HepG2 (cell line): ENCODE results near the gene SERTAD1. TPM values are rescaled to one million over a fixed set of nuclear protein-coding genes. Genes with fewer than 3 reads are reported as not detected.

Experiments used
- ATAC-seq: fragments of 200-7000 bp; cut with Tn5 transposase; 3 replicates; pipeline ENCODE4 v1.9.1; 2020; ENCODE audit warnings: mild to moderate bottlenecking, moderate library complexity
- BruUV-seq: library from RNA; stranded (reverse); fragments of 400-500 nt; replicated peaks from 2 replicates; lab custom pipeline; 2021; lab: Mats Ljungman, UMichigan
- CTCF ChIA-PET: fragments of 300-600 bp; formaldehyde crosslinking; extraction: SDS; loops from one replicate; lab custom pipeline; 2021; ENCODE audit warnings: low total read pairs, inconsistent platforms, low intra/inter-chr PET ratio; lab: Yijun Ruan, JAX
- POLR2A ChIA-PET: fragments of 350-600 bp; sonication (Branson Sonifier 250); formaldehyde crosslinking; loops from one replicate; lab custom pipeline; 2020; ENCODE audit warnings: antibody characterized with exemption, inconsistent platforms; lab: Yijun Ruan, JAX
- DNase-seq: peaks from one replicate; pipeline ENCODE4 v3.0.0-alpha.2; 2015; ENCODE audit warnings: low spot score
- FAIRE-seq: peaks from 3 replicates; lab custom pipeline; 2011; peaks lifted over from hg19 to GRCh38; lab: Jason Lieb, UNC
- H2AFZ ChIP-seq: one replicate; pipeline ENCODE4 v1.6.1; 2011; ENCODE audit warnings: low read length, inconsistent platforms
- H3K27ac ChIP-seq: fragments of 300-600 bp; 3 replicates; pipeline ENCODE4 v1.8.0; 2011; ENCODE audit warnings: mixed run types, mild to moderate bottlenecking, mixed read lengths, low read length, inconsistent platforms; ENCODE audit not compliant: insufficient read depth; ENCODE audit errors: extremely low read length
- H3K27me3 ChIP-seq, 2 experiments: fragments of 200-600 bp in 1 of 2; 2 replicates in 1 of 2; 3 replicates in 1 of 2; pipeline versions ENCODE4 v1.6.0 to v1.8.0; 2011; ENCODE audit warnings: low read length in 2 of 2, mild to moderate bottlenecking in 2 of 2, moderate library complexity in 2 of 2, inconsistent platforms in 1 of 2; ENCODE audit not compliant: insufficient read depth in 2 of 2, control insufficient read depth in 1 of 2
- H3K36me3 ChIP-seq, 2 experiments: fragments of 200-600 bp in 1 of 2; replicated peaks in 1 of 2; 2 replicates in 1 of 2; 3 replicates in 1 of 2; pipeline versions ENCODE4 v1.5.1 to v1.8.0; 2011; ENCODE audit warnings: low read length in 2 of 2, inconsistent platforms in 1 of 2; ENCODE audit not compliant: insufficient read depth in 2 of 2, control insufficient read depth in 1 of 2
- H3K4me1 ChIP-seq: 2 replicates; pipeline ENCODE4 v1.5.1; 2012; ENCODE audit warnings: low read length, inconsistent platforms; ENCODE audit not compliant: insufficient read depth
- H3K4me2 ChIP-seq: 2 replicates; pipeline ENCODE4 v1.6.0; 2011; ENCODE audit warnings: low read depth, low read length, inconsistent platforms
- H3K4me3 ChIP-seq, 3 experiments: fragments of 200-600 bp in 1 of 3; sonication (generic), shearing (Covaris generic) in 1 of 3; replicated peaks in 1 of 3; 2 replicates each; pipeline ENCODE4 v1.5.1; 2011 to 2016; ENCODE audit warnings: low read length in 3 of 3, inconsistent platforms in 2 of 3, low read depth in 2 of 3, mild to moderate bottlenecking in 2 of 3, control low read depth in 1 of 3, mixed read lengths in 1 of 3; ENCODE audit not compliant: insufficient read depth in 1 of 3
- H3K79me2 ChIP-seq: one replicate; pipeline ENCODE4 v1.6.1; 2011; ENCODE audit warnings: low read length, inconsistent platforms; ENCODE audit not compliant: insufficient read depth
- H3K9ac ChIP-seq: 2 replicates; pipeline ENCODE4 v1.6.0; 2011; ENCODE audit warnings: mild to moderate bottlenecking, low read depth, low read length, inconsistent platforms; ENCODE audit not compliant: insufficient read depth
- H3K9me3 ChIP-seq: 2 replicates; pipeline ENCODE4 v1.5.1; 2012; ENCODE audit warnings: mild to moderate bottlenecking, low read length
- H4K20me1 ChIP-seq: 2 replicates; pipeline ENCODE4 v1.6.0; 2011; ENCODE audit warnings: inconsistent platforms, mild to moderate bottlenecking, low read length, moderate library complexity; ENCODE audit not compliant: insufficient read depth
- CBFB ChIP-seq: sonication (generic); formaldehyde crosslinking; IDR thresholded peaks from 2 replicates; pipeline ENCODE4 v1.4.0; 2020; ENCODE audit warnings: missing genetic modification reagents
- KDM1A ChIP-seq: IDR thresholded peaks from 2 replicates; pipeline ENCODE4 v1.6.1; 2016; ENCODE audit warnings: missing compliant biosample characterization
- KDM5B ChIP-seq: sonication (generic); formaldehyde crosslinking; IDR thresholded peaks from 2 replicates; pipeline ENCODE4 v1.4.0; 2020; ENCODE audit warnings: missing genetic modification reagents, mild to moderate bottlenecking, borderline replicate concordance
- MXD4 ChIP-seq: IDR thresholded peaks from 2 replicates; pipeline ENCODE4 v1.6.1; 2016; ENCODE audit warnings: mild to moderate bottlenecking, missing biosample characterization, missing genetic modification reagents
- NFE2L1 ChIP-seq: sonication (generic); formaldehyde crosslinking; IDR thresholded peaks from 2 replicates; pipeline ENCODE4 v1.4.0; 2020; ENCODE audit warnings: missing genetic modification reagents, mild to moderate bottlenecking, borderline replicate concordance
- ZKSCAN1 ChIP-seq: fragments of 150-350 bp; IDR thresholded peaks from 2 replicates; pipeline ENCODE4 v1.6.1; 2014; ENCODE audit warnings: low read length
- ZNF225 ChIP-seq: sonication (generic); formaldehyde crosslinking; IDR thresholded peaks from 2 replicates; pipeline ENCODE4 v1.4.0; 2020; ENCODE audit warnings: mild to moderate bottlenecking, missing genetic modification reagents
- ZNF547 ChIP-seq: sonication (generic); formaldehyde crosslinking; IDR thresholded peaks from 2 replicates; pipeline ENCODE4 v1.5.1; 2020; ENCODE audit warnings: mild to moderate bottlenecking, missing genetic modification reagents
- ZNF850 ChIP-seq: sonication (generic); formaldehyde crosslinking; conservative IDR thresholded peaks from 2 replicates; pipeline ENCODE4 v1.9.0; 2021; ENCODE audit warnings: mild to moderate bottlenecking, missing genetic modification reagents
- WGBS: methylation state at CpG from one replicate; pipeline ENCODE4 v1.1.6; 2017; ENCODE audit warnings: low lambda C conversion rate; 5-methylcytosine and 5-hydroxymethylcytosine counted together
- in situ Hi-C: cut with HindIII; loops from 2 replicates; pipeline ENCODE4 v1.10.0; 2017; ENCODE audit warnings: low pct_unique_long_range_greater_than_20kb; ENCODE audit not compliant: extremely low pct_ligation_motif_present
- intact Hi-C: fragments of 100-400 bp; cut with micrococcal nuclease; formaldehyde crosslinking; loops from one replicate; pipeline ENCODE4 v1.10.0; 2022; ENCODE audit not compliant: unreplicated experiment
- polyA plus RNA-seq, 8 experiments: library from polyadenylated mRNA; depleted of rRNA in 3 of 8; stranded (reverse) in 7 of 8; unstranded in 1 of 8; fragments of >200 nt; fragmentation: Illumina TruSeq in 4 of 8; extraction: Trizol in 4 of 8; gene quantifications; 2 replicates each; pipeline versions ENCODE4 v1.2.1 to v1.2.3, GENCODE V29; 2011 to 2016; ENCODE audit warnings: low read depth in 4 of 8, missing spikeins in 1 of 8, mixed read lengths in 1 of 8; ENCODE audit not compliant: insufficient read depth in 1 of 8
- total RNA-seq, 5 experiments: library from RNA; depleted of rRNA; stranded (reverse); fragments of >200 nt; fragmentation: Illumina TruSeq; extraction: Trizol; gene quantifications; 2 replicates each; pipeline ENCODE4 v1.2.3, GENCODE V29; 2016; ENCODE audit warnings: low read depth in 1 of 5
- TF ChIP-seq, protein P1 (sequence below): sonication (generic); formaldehyde crosslinking; IDR thresholded peaks from 2 replicates; pipeline ENCODE4 v1.8.0; 2023; ENCODE audit warnings: mild to moderate bottlenecking, missing genetic modification reagents
- TF ChIP-seq, protein P2 (sequence below): sonication (generic); formaldehyde crosslinking; conservative IDR thresholded peaks from 2 replicates; pipeline ENCODE4 v1.5.0; 2020; ENCODE audit warnings: missing genetic modification reagents
- TF ChIP-seq, protein P3 (sequence below): IDR thresholded peaks from 2 replicates; pipeline ENCODE4 v1.6.1; 2016; ENCODE audit warnings: low read depth, missing genetic modification reagents, missing compliant biosample characterization
- TF ChIP-seq, protein P4 (sequence below): IDR thresholded peaks from 2 replicates; pipeline ENCODE4 v1.6.1; 2016; ENCODE audit warnings: missing compliant biosample characterization, missing genetic modification reagents, borderline replicate concordance

Gene SERTAD1
- total and polyA plus RNA-seq, 2 of the 13 experiments (the other 11 are each of a cell fraction or from before 2014, with no cell fraction given): 4.3 to 4.5 TPM

DNA sequence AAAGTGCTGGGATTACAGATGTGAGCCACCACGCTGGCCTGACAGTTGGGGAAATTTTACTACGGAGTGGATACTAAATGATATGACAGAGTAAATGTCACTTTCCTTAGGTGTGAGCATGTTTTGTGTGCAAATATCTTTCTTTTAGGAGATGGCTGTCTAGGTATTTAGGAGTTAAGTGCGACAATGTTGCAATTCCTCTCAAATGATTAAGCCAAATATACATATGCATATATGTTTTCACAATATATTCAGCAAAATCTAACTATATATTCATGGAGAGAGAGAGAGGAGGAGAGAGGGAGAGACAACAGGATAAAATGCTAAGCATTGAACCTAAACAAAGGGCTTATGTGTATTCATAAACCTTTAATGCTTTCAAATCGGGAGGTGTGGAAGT is 23.7 kb upstream of the SERTAD1 start:
- no peak overlapping the region for H2AFZ ChIP-seq
- ATAC-seq: no peak
- H4K20me1 ChIP-seq: no peaks in the 10 kb centered on the region
- no TSS peak for BruUV-seq
- no peak for DNase-seq
- no peak overlapping the region for H3K9ac ChIP-seq
- no peak for FAIRE-seq
- H3K27me3 ChIP-seq: no peaks in the 10 kb centered on the region
- no peak overlapping the region for H3K4me2 ChIP-seq
- H3K4me3 ChIP-seq: no peak overlapping the region
- no peaks in the 10 kb centered on the region for H3K9me3 ChIP-seq
- WGBS: 93% methylated on average over 4 of the region's 4 CpGs
- no peaks in the 10 kb centered on the region for H3K79me2 ChIP-seq
- peaks cover 2 to 3% of the 10 kb centered on the region in 2 experiments; a peak in 1 of 5 replicates for H3K36me3 ChIP-seq
- H3K4me1 ChIP-seq: peaks cover 19% of the 10 kb centered on the region
- no peak overlapping the region for H3K27ac ChIP-seq
- POLR2A ChIA-PET: no interaction called here
- CTCF ChIA-PET: no interaction called here
- intact Hi-C loops: no loop called here
- in situ Hi-C loops: no loop called here
- TF ChIP-seq ZNF547 (no peak), ZNF850 (CRISPR knock-in tag) (no peak), CBFB (CRISPR knock-in tag) (no peak), KDM1A (CRISPR knock-in tag) (no peak), MXD4 (no peak), KDM5B (CRISPR knock-in tag) (no peak), NFE2L1 (CRISPR knock-in tag) (no peak), ZNF225 (CRISPR knock-in tag) (no peak), ZKSCAN1 (no peak)
- TF ChIP-seq, protein P1, sequence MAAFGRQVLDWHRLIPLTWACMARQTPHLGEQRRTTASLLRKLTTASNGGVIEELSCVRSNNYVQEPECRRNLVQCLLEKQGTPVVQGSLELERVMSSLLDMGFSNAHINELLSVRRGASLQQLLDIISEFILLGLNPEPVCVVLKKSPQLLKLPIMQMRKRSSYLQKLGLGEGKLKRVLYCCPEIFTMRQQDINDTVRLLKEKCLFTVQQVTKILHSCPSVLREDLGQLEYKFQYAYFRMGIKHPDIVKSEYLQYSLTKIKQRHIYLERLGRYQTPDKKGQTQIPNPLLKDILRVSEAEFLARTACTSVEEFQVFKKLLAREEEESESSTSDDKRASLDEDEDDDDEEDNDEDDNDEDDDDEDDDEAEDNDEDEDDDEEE: no peak
- TF ChIP-seq, protein P2, sequence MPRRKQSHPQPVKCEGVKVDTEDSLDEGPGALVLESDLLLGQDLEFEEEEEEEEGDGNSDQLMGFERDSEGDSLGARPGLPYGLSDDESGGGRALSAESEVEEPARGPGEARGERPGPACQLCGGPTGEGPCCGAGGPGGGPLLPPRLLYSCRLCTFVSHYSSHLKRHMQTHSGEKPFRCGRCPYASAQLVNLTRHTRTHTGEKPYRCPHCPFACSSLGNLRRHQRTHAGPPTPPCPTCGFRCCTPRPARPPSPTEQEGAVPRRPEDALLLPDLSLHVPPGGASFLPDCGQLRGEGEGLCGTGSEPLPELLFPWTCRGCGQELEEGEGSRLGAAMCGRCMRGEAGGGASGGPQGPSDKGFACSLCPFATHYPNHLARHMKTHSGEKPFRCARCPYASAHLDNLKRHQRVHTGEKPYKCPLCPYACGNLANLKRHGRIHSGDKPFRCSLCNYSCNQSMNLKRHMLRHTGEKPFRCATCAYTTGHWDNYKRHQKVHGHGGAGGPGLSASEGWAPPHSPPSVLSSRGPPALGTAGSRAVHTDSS (CRISPR knock-in tag): no peak
- TF ChIP-seq, protein P3, sequence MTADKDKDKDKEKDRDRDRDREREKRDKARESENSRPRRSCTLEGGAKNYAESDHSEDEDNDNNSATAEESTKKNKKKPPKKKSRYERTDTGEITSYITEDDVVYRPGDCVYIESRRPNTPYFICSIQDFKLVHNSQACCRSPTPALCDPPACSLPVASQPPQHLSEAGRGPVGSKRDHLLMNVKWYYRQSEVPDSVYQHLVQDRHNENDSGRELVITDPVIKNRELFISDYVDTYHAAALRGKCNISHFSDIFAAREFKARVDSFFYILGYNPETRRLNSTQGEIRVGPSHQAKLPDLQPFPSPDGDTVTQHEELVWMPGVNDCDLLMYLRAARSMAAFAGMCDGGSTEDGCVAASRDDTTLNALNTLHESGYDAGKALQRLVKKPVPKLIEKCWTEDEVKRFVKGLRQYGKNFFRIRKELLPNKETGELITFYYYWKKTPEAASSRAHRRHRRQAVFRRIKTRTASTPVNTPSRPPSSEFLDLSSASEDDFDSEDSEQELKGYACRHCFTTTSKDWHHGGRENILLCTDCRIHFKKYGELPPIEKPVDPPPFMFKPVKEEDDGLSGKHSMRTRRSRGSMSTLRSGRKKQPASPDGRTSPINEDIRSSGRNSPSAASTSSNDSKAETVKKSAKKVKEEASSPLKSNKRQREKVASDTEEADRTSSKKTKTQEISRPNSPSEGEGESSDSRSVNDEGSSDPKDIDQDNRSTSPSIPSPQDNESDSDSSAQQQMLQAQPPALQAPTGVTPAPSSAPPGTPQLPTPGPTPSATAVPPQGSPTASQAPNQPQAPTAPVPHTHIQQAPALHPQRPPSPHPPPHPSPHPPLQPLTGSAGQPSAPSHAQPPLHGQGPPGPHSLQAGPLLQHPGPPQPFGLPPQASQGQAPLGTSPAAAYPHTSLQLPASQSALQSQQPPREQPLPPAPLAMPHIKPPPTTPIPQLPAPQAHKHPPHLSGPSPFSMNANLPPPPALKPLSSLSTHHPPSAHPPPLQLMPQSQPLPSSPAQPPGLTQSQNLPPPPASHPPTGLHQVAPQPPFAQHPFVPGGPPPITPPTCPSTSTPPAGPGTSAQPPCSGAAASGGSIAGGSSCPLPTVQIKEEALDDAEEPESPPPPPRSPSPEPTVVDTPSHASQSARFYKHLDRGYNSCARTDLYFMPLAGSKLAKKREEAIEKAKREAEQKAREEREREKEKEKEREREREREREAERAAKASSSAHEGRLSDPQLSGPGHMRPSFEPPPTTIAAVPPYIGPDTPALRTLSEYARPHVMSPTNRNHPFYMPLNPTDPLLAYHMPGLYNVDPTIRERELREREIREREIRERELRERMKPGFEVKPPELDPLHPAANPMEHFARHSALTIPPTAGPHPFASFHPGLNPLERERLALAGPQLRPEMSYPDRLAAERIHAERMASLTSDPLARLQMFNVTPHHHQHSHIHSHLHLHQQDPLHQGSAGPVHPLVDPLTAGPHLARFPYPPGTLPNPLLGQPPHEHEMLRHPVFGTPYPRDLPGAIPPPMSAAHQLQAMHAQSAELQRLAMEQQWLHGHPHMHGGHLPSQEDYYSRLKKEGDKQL (CRISPR knock-in tag): no peak
- TF ChIP-seq, protein P4, sequence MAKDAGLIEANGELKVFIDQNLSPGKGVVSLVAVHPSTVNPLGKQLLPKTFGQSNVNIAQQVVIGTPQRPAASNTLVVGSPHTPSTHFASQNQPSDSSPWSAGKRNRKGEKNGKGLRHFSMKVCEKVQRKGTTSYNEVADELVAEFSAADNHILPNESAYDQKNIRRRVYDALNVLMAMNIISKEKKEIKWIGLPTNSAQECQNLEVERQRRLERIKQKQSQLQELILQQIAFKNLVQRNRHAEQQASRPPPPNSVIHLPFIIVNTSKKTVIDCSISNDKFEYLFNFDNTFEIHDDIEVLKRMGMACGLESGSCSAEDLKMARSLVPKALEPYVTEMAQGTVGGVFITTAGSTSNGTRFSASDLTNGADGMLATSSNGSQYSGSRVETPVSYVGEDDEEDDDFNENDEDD: no peak
